Osteocyte (in vitro differentiated cells): ENCODE measurements around the gene GNA12. TPM values are rescaled to one million over a fixed set of nuclear protein-coding genes. Genes with fewer than 3 reads are reported as not detected.
A peak's percentile ranks its signal among the peaks of the same experiment; 100 is the strongest.

Source experiments
- DNase-seq: peaks from one replicate; pipeline ENCODE4 v3.0.0; 2021; ENCODE audit warnings: mixed read lengths; ENCODE audit not compliant: unreplicated experiment; ENCODE audit errors: extremely low spot score
- H3K27ac Mint-ChIP-seq: one replicate; pipeline ENCODE4 v1.8.0; 2021; ENCODE audit warnings: mild to moderate bottlenecking, mixed read lengths; ENCODE audit not compliant: unreplicated experiment
- H3K27me3 Mint-ChIP-seq: one replicate; pipeline ENCODE4 v1.8.0; 2021; ENCODE audit warnings: mixed read lengths; ENCODE audit not compliant: unreplicated experiment
- H3K36me3 Mint-ChIP-seq: one replicate; pipeline ENCODE4 v1.8.0; 2021; ENCODE audit warnings: mixed read lengths; ENCODE audit not compliant: unreplicated experiment
- H3K4me1 Mint-ChIP-seq: one replicate; pipeline ENCODE4 v1.8.0; 2021; ENCODE audit warnings: mixed read lengths; ENCODE audit not compliant: unreplicated experiment
- H3K4me3 Mint-ChIP-seq: one replicate; pipeline ENCODE4 v1.8.0; 2021; ENCODE audit warnings: mild to moderate bottlenecking, moderate library complexity, mixed read lengths; ENCODE audit not compliant: unreplicated experiment
- H3K9me3 Mint-ChIP-seq: one replicate; pipeline ENCODE4 v1.8.0; 2021; ENCODE audit warnings: mixed read lengths; ENCODE audit not compliant: unreplicated experiment
- CTCF ChIP-seq: fragments of 200-600 bp; sonication (generic); IDR thresholded peaks from 2 replicates; pipeline ENCODE4 v1.5.0; 2021; ENCODE audit warnings: antibody characterized with exemption, mild to moderate bottlenecking, moderate library complexity
- total RNA-seq: library from RNA; stranded (reverse); gene quantifications from 2 replicates; pipeline ENCODE4 v1.2.1, GENCODE V29; 2021

The GNA12 gene
- total RNA-seq, 1 donor from 2014 or later = 69.5 TPM

DNA sequence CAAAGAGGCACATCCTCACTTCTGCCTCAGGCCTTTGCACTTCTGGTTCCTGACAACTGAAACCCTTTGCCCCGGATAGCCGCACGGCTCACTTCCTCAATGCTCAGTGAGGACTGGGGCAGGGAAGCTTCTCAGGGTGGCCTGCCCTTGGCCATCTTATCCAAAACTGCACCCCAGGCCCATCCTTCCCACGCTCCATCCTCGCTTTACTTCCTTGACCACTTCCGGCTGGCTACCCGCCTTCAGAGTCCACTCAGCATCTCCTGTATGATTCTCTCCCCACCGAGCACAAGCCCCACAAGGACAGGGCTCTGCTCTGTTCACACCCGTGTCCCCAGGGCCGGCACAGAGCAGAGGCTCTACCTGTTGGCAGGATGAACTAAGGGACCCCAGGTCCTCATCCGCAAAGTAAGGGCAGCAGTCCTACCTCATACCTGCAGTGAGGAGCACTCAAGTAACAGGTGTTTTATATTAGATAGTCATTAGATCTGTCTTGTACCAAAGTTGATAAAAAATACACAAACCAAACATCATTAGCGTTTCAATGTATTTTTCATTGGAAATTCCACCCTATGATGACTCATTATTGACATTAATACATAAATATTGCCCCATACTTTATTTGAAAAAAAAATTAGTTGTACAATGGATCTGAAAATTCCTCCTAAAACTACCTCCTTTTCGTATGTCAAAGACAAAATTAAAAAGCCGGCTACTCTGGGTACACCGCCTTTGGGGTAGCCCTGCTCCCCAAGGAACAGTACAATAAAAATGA lies 35.0 kb downstream of the GNA12 start:
- H3K36me3 Mint-ChIP-seq = peaks cover 7% of the 10 kb centered on the region
- no peaks in the 10 kb centered on the region for H3K9me3 Mint-ChIP-seq
- DNase-seq = no peak
- H3K4me1 Mint-ChIP-seq = peaks cover 64% of the 10 kb centered on the region
- no peak overlapping the region for H3K4me3 Mint-ChIP-seq
- no peak for TF ChIP-seq CTCF
- no peaks in the 10 kb centered on the region for H3K27me3 Mint-ChIP-seq
- H3K27ac Mint-ChIP-seq = peak overlapping the region; percentile 74

DNA sequence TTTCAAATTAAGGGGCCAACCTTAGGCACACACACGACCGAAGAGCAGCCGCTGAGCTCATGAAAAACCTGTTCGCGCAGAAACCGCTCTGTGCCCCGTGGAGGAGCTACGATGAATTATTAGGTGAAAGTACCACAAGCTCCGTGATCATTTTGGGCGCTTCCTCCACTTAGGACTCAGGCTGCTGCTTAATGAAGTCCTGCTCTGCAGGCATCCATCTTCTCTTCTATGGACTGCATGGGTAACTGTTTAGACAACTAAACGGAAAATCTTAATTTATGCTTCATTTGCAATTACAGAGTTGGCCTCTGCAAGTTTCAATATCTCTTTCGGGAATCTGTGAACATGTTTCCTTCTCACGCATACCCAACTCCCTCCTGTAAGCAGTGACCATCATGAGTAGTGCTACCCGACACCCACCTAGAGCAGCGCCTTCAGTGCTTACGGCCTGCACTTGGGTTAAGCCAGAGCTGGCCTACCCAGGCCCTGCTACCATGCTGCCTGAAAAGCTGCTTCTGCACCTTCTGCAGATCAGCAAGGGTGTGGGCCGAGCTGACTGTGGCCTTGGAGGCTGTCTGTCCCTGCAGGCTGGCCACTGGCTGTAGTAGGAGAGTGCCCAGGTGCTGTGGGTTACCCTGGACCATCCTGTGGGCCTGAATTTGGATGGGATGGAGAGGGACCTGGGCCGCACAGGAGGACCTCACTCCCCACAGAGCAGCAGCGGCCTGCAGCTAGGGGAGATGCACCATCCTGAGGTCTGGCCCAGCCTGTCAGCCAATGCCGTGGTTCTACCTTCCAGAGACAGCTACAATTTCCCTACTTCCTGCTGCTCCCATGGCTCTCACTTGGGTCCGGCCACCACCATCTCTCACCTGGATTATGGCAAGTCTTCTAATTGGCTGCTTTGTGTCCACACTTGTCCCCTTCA lies 36.0 kb downstream of the GNA12 start:
- Mint-ChIP-seq H3K9me3 (no peaks in the 10 kb centered on the region), H3K27ac (no peak overlapping the region), H3K36me3 (peaks cover 2% of the 10 kb centered on the region), H3K27me3 (no peaks in the 10 kb centered on the region), H3K4me3 (no peak overlapping the region), H3K4me1 (peaks cover 64% of the 10 kb centered on the region)
- DNase-seq = no peak
- TF ChIP-seq CTCF = no peak

DNA sequence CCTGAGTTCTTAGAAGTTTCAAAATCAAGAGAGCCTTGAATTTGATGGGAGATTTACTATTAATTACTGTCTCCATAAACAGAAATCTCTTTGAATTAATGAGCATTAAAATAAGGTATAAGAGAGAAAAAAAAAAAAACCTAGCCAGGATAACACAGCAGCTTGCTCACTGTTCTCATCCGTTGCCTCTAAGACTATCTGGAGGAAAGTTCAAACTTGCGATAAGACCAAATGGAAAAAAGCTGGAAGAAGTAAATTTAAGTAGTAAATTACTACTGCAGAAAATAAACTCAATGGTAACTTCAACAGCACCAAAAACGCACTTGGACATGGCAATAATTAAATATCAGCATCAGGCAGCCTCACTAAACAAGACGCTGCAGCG lies 36.7 kb downstream of the GNA12 start:
- no peak for DNase-seq
- H3K27ac Mint-ChIP-seq = no peak overlapping the region
- peaks cover 64% of the 10 kb centered on the region for H3K4me1 Mint-ChIP-seq

DNA sequence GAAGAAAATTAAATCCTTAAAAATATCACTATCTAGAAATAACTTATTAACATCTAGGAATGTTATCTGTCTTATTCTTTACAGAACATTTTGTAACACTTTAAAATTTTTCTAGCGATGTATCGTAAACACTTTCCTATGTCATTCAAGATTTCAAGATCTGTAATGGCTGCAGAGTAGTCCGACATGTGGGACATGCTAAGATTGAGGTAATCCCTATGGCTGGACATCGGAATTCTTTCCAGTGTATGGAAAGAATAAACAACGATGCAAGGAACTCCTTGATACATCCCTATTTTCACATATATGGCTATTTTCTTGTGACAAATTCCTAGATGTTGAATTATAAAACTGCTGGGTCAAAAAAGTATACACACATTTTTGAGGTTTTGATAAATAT lies 37.5 kb downstream of the GNA12 start:
- Mint-ChIP-seq H3K4me3 (no peak overlapping the region), H3K27me3 (no peaks in the 10 kb centered on the region), H3K4me1 (peaks cover 64% of the 10 kb centered on the region), H3K36me3 (peaks cover 2% of the 10 kb centered on the region), H3K27ac (no peak overlapping the region), H3K9me3 (no peaks in the 10 kb centered on the region)
- no peak for DNase-seq
- TF ChIP-seq CTCF = no peak

More for the DNA sequence above, 36.7 kb downstream of the GNA12 start:
- Mint-ChIP-seq H3K4me3 (no peak overlapping the region), H3K27me3 (no peaks in the 10 kb centered on the region), H3K9me3 (no peaks in the 10 kb centered on the region), H3K36me3 (peaks cover 2% of the 10 kb centered on the region)
- TF ChIP-seq CTCF = no peak
